ENCODE results near the gene PKP3.
"Not testable (repeated sequence)": the region's sequence is repeated elsewhere in the genome, so short reads cannot be mapped to it uniquely, and the experiment has no call there.

The PKP3 gene

DNA sequence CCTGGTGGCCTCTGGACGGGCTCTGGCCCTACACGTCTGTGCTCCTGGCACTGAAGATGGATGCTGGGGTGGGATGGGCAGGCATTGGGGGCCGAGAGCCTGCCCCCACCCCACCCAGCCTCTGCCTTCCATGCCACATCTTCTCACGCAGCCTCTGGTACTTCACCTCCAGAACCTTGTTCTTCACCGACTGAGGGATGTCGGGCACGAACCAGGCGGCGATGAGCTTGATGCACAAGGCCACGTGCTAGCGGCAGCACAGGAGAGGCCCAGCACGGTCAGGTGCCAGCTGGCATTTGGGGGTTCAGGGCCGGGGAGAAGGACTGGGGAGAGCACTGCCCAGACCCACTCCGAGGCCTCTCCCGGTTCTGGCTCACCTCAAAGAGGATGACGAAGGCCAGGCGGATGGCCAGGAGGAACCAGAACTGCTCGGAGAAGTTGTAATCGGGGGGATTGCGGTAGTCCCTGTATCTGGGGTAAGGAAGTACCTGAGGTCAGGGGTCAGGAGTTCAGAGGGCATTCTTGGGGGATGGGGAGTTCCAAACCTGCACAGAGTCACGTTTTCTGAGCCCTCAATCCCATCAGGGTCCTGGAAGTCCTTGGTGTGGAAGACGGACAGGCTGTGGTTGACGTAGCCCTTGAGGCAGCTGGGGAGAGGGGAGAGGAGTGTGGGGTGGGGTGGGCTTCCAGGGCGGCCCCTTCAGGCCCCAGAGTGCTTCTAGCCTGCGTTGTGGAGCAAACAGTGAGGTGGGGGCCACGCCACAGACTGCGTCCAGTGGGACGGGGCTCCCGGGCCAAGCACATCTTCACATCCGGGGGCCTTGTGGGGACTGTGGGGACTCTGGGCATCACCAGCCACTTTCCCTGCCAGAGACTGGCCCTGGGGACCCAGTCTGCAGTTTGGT, 24.6 kb downstream of the PKP3 start:
- DNase-seq (ENCODE audit: insufficient read length, low spot score) = no peak
- TF ChIP-seq, protein P1, sequence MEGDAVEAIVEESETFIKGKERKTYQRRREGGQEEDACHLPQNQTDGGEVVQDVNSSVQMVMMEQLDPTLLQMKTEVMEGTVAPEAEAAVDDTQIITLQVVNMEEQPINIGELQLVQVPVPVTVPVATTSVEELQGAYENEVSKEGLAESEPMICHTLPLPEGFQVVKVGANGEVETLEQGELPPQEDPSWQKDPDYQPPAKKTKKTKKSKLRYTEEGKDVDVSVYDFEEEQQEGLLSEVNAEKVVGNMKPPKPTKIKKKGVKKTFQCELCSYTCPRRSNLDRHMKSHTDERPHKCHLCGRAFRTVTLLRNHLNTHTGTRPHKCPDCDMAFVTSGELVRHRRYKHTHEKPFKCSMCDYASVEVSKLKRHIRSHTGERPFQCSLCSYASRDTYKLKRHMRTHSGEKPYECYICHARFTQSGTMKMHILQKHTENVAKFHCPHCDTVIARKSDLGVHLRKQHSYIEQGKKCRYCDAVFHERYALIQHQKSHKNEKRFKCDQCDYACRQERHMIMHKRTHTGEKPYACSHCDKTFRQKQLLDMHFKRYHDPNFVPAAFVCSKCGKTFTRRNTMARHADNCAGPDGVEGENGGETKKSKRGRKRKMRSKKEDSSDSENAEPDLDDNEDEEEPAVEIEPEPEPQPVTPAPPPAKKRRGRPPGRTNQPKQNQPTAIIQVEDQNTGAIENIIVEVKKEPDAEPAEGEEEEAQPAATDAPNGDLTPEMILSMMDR (IDR thresholded peaks at IDR 0.05; ENCODE audit: insufficient read depth, missing control alignments) = no peak
- no peak for FAIRE-seq

DNA sequence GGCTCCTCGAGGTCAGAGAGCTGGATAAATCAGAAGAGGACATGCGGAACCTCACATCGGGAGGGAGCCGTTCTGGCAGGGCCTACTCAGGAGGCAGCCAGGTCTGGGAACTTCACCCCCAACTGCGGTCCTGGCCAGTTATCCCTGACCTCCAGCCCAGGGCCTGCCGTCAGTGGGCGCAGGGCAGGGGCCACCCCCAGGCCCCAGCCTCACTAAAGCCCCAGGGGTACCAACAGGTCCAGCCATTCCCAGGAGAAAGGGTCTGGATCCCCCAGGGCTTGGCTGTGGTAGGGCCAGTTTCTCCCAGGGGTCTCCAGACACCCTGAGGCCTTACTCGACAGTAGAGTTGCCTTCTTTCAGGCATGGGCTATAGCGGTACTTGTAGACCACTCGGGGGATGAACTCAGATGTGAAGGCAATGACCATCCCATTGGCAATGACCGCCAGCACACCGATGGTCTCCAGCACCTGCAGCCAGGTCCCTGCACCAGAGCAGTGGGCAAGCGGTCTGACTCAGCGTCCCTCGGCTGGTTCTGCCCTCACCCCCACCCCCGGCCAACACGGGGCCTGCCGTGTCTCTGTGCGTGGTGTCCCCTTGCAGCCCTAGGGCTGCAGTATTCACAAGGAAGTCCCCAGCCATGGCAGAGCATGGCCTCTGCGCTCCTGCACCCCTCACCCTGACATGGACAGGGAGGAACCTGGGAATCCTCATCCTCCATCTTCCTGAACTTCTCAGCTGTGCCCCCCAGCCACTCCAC, 25.4 kb downstream of the PKP3 start:
- TF ChIP-seq, protein P1 (IDR thresholded peaks at IDR 0.05; ENCODE audit: insufficient read depth, missing control alignments) = no peak
- no peak for FAIRE-seq
- no peak for DNase-seq (ENCODE audit: insufficient read length, low spot score)

DNA sequence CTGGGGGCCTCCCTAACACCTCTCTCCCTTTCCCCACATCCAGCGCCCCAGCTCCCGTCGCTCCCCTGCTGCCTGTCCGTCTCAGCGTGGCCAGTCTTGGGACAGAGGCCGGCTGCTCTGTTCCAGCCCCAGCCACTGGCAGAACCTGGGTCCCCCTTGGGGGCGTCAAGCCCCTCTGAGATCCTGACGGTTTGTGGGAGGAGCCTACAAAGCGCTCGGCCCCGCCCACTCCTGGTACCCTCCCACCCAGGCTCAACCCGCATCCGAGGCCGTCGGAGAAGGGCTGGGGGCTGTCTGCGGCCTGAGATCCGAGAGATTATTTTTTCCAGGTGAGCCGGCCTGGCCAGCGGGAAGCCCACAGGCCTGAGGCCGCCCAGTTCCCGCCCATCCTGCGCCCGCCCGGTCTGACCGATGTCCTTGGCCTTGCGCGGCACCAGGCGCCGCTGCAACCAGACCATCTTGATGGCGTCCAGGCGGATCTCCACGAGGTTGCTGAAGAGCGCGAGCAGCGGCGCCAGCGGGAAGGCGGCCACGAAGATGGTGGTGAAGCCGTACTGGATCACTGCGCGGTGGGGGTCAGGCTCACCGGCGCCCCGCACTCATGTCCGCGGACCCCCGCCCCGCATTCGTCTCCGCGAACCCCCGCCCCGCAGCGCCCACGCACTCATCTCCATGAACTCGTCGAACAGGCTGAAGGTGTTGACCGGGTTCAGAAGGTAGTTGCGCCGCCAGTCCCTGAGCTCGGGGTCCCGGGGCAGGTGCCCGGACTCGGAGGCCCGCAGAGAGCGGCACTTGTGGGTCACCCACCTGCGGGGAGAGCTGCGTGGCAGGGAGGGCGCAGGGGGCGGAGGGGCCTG, 26.3 kb downstream of the PKP3 start:
- FAIRE-seq (no peak), DNase-seq (ENCODE audit: insufficient read length, low spot score) (no peak)
- TF ChIP-seq, protein P1 (IDR thresholded peaks at IDR 0.05; ENCODE audit: insufficient read depth, missing control alignments) = no peak

GRCh38 chr11:420911-421321, 26.9 kb downstream of the PKP3 start:
- DNase-seq (ENCODE audit: insufficient read length, low spot score) (no peak), FAIRE-seq (no peak)
- TF ChIP-seq, protein P1 (IDR thresholded peaks at IDR 0.05; ENCODE audit: insufficient read depth, missing control alignments) = no peak

DNA sequence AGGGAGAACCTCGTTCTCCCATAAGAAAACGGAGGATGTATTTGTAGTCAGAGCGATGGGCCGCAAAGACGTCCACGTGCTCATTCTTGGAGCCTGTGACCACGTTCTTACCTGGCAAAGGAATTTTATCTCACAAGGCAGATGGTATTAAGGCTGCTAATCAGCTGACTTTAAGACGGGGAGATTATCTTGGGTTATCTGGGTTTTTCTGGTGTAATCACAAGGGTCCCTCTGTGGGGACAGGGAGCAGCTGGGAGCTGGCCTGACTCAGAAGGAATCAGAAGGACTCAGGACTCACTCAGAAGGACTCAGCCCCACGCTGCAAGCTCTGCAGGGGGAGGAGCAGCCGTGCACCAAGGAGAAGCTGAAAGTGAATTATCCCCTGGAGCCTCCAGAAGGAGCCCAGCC, 28.2 kb downstream of the PKP3 start:
- TF ChIP-seq, protein P1 (IDR thresholded peaks at IDR 0.05; ENCODE audit: insufficient read depth, missing control alignments) = no peak
- FAIRE-seq (no peak), DNase-seq (ENCODE audit: insufficient read length, low spot score) (peak; percentile 35)

GRCh38 chr11:424232-424631, 30.2 kb downstream of the PKP3 start:
- TF ChIP-seq, protein P1 (IDR thresholded peaks at IDR 0.05; ENCODE audit: insufficient read depth, missing control alignments) = no peak
- FAIRE-seq = no peak
- no peak for DNase-seq (ENCODE audit: insufficient read length, low spot score)

- not testable (repeated sequence) for DNase-seq (ENCODE audit: insufficient read length, low spot score); FAIRE-seq
Measured at GRCh38 chr11:424766-425165, 30.8 kb downstream of the PKP3 start.
